ENCODE data around the gene PLEKHA7.

DNA sequence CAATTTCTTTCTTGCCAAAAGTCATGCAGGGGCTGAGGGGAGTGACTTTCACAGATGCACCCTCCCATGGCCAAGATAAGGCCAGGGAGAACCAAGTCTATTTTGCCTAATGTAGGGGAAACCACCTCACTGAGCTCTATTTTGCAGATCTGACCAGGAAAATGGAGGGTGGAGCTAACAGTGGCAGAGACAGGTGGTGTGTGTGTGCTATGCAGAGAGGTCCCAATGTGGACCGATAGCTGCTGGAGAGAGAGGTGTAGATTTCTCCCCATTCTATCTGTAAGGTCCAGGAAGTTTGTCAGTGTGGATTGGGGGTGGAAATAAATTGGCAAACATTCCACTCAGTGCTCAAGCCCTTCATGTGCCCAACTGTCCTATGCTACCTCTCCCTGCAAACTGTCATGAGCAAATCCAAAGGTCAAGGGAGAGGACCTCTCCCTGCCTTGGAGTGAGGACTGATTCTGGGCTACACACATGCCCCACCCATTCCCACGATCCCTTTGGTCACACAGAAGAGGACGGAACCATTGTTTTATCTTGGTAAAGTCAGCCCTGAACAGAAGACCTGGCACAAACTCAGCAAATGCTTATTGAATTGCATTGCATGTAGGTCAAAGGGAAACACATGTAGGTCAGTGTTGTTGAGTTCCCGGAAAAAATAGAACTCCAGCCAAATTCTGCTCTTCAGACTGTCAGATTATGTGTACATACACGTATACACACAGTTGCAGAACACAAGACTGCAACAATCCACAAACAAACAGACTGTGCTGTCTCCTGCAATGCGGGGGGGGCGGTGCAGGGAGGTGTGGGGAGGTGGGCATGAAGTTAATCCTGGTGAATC lies 209.9 kb downstream of the PLEKHA7 start:
- peak in 1 of 2 experiments; percentile 34; a peak in 2 of 4 replicates for TF ChIP-seq EP300 (IDR thresholded peaks at IDR 0.05; ENCODE audit: low read depth in 2 of 2, low read length in 2 of 2)
- TF ChIP-seq EP300 (CRISPR knock-in tag; IDR thresholded peaks at IDR 0.05; ENCODE audit: borderline replicate concordance), result no peak
- no peak for TF ChIP-seq ZNF792 (CRISPR knock-in tag; IDR thresholded peaks at IDR 0.05)
- TF ChIP-seq, protein P1, sequence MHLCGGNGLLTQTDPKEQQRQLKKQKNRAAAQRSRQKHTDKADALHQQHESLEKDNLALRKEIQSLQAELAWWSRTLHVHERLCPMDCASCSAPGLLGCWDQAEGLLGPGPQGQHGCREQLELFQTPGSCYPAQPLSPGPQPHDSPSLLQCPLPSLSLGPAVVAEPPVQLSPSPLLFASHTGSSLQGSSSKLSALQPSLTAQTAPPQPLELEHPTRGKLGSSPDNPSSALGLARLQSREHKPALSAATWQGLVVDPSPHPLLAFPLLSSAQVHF (CRISPR knock-in tag; IDR thresholded peaks at IDR 0.05), result no peak
- no peak for TF ChIP-seq CHD4 (IDR thresholded peaks at IDR 0.05; ENCODE audit: borderline replicate concordance, low read length)
- TF ChIP-seq, protein P2, sequence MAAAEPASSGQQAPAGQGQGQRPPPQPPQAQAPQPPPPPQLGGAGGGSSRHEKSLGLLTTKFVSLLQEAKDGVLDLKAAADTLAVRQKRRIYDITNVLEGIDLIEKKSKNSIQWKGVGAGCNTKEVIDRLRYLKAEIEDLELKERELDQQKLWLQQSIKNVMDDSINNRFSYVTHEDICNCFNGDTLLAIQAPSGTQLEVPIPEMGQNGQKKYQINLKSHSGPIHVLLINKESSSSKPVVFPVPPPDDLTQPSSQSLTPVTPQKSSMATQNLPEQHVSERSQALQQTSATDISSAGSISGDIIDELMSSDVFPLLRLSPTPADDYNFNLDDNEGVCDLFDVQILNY (CRISPR knock-in tag; conservative IDR thresholded peaks at IDR 0.05), result no peak
- no peak for TF ChIP-seq IKZF4 (CRISPR knock-in tag; IDR thresholded peaks at IDR 0.05; ENCODE audit: borderline replicate concordance, low read depth, not compliant biosample characterization)
- TF ChIP-seq, protein P3, sequence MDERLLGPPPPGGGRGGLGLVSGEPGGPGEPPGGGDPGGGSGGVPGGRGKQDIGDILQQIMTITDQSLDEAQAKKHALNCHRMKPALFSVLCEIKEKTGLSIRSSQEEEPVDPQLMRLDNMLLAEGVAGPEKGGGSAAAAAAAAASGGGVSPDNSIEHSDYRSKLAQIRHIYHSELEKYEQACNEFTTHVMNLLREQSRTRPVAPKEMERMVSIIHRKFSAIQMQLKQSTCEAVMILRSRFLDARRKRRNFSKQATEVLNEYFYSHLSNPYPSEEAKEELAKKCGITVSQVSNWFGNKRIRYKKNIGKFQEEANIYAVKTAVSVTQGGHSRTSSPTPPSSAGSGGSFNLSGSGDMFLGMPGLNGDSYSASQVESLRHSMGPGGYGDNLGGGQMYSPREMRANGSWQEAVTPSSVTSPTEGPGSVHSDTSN (CRISPR knock-in tag; IDR thresholded peaks at IDR 0.05), result no peak
- TF ChIP-seq, protein P4, sequence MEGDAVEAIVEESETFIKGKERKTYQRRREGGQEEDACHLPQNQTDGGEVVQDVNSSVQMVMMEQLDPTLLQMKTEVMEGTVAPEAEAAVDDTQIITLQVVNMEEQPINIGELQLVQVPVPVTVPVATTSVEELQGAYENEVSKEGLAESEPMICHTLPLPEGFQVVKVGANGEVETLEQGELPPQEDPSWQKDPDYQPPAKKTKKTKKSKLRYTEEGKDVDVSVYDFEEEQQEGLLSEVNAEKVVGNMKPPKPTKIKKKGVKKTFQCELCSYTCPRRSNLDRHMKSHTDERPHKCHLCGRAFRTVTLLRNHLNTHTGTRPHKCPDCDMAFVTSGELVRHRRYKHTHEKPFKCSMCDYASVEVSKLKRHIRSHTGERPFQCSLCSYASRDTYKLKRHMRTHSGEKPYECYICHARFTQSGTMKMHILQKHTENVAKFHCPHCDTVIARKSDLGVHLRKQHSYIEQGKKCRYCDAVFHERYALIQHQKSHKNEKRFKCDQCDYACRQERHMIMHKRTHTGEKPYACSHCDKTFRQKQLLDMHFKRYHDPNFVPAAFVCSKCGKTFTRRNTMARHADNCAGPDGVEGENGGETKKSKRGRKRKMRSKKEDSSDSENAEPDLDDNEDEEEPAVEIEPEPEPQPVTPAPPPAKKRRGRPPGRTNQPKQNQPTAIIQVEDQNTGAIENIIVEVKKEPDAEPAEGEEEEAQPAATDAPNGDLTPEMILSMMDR (CRISPR knock-in tag; IDR thresholded peaks at IDR 0.05), result no peak
- TF ChIP-seq NFKB2 (CRISPR knock-in tag; IDR thresholded peaks at IDR 0.05; ENCODE audit: borderline replicate concordance), result no peak
- TF ChIP-seq, protein P5, sequence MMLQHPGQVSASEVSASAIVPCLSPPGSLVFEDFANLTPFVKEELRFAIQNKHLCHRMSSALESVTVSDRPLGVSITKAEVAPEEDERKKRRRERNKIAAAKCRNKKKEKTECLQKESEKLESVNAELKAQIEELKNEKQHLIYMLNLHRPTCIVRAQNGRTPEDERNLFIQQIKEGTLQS (CRISPR knock-in tag; IDR thresholded peaks at IDR 0.05), result no peak
- no peak for TF ChIP-seq GABPA (IDR thresholded peaks at IDR 0.05; ENCODE audit: low read depth, low read length)
- TF ChIP-seq GABPA (CRISPR knock-in tag; IDR thresholded peaks at IDR 0.05; ENCODE audit: low read depth), result no peak
- no peak for TF ChIP-seq GPN1 (CRISPR knock-in tag; IDR thresholded peaks at IDR 0.05; ENCODE audit: borderline replicate concordance)
